Epidermal melanocyte (primary cell): ENCODE results near the gene PCOLCE2.

Experiments used
- DNase-seq: peaks from one replicate; pipeline ENCODE4 v3.0.0; 2011; ENCODE audit warnings: low spot score; ENCODE audit not compliant: insufficient read length

PCOLCE2 gene

DNA sequence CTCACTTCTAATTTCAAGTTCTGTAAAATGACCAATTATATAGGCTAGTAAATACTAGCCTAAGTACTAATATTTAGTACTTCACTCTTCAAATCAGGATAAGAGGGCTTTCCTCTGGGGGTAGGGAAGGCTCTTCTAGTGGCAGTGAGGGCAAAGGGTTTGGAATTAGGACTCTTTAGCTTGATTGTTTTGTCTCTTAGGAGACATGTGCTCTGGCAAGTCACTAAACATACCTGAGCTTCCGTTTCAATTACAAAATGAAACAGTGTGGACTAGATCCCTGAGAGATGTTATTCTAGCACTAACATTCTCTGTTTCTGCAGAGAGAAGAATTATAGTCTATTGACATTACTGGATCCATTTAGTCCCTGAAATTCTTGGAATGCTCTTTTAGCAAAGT is 71.5 kb downstream of the PCOLCE2 start:
- no peak for DNase-seq

DNA sequence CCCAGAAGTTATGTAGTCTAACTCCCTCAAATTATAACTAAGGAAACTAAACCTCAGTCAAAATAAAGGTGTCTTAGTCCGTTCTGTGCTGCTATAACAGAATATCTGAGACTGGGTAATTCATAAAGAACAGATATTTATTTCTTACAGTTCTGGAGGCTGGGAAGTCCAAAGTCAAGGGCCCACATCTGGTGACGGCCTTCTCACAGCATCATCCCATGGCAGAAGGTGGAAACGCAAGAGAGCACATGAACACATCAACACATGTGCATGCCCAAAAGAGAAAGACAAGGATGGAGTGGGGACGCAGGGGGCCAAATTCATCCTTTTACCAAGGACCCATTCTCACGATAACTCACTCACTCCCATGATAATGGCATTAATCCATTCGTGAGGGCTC is 73.1 kb downstream of the PCOLCE2 start:
- DNase-seq, result no peak

DNA sequence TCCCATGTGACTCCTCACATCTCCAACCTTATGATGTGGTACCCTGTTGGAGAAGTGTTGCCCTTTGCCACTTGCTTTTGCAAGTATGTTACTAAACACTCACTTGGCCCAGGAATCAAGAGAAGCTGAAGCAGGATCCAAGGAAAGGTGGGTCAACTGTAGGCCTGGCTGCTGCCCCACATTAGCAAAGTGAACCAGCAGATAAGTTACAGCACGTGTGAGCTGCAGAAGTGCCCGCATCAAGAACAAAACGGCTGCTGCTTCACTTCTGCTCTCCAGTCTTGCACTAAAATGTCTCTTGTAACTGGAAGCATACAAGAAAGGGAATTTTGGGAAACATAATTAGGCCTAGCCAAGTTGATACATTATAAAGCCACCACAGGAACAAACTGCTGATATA is 79.6 kb downstream of the PCOLCE2 start:
- DNase-seq, result no peak

DNA sequence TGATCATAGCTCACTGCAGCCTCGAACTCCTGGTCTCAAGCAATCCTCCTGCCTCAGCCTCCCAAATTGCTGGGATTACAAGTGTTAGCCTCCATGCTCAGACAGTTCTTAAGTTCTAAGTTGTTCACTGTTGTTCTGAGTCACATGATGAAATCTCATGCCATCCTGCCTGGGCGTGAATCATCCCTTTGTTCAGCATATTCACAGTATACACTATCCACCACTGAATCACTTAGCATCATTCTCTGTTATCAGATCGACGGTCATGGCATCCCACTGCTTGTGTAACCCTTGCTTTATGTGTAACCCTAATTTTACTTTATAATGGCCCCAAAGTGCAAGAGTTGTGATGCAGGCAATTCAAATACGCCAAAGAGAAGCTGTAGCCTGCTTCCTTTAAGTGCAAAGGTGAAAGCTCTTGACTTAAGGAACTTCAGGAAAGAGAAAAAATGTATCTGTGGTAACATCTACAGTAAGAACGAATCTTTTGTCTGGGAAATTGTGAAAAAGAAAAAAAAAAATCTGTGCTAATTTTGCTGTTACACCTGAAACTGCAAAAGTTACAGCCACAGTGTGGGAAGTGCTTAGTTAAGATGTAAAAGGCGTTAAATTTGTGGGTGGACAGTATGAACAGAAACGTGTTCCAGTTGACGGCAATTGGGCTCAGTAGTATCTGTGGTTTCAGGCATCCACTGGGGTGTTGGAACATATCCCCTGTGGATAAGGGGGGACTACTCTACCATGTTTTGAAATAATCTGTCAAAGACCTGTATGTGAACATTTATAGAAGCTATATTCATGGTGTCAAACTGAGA is 80.6 kb downstream of the PCOLCE2 start:
- DNase-seq, result no peak

DNA sequence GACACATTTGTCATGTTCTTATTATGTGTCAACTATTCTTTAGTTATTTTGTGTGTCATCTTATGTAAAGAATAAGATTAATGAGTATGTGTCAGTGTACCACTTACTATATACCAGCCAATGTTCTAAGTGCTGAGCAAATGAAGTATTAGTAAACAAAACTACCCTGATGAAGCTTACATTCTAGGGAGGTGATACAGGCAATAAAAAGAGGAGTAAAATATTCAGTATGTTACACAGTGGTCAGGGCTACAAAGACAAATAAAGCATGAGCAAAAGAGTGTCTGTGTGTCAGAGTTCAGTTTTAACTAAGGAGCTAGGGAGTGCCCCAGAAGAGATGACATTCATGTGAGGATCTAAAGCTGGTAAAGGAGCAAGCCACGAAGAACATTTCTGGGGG is 86.0 kb downstream of the PCOLCE2 start:
- DNase-seq, result no peak

DNA sequence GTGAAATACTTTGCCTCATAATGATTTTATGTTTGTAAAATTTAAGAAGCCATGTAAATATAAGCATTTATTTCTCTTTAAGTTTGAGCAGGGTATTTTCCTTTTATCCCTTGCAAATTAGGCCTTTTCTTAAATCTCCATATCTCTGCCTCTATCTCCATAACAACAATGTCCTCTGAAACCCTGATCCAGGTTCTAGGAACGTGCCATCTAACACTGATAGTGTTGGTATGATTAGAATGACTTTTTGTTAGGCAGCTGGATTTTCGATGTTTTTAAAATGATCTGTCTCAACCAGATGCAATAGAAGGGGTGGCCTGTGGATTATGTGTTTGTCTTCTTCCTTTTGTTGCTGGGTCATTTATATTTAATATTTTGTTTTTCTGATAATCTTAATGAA is 87.1 kb downstream of the PCOLCE2 start:
- no peak for DNase-seq

DNA sequence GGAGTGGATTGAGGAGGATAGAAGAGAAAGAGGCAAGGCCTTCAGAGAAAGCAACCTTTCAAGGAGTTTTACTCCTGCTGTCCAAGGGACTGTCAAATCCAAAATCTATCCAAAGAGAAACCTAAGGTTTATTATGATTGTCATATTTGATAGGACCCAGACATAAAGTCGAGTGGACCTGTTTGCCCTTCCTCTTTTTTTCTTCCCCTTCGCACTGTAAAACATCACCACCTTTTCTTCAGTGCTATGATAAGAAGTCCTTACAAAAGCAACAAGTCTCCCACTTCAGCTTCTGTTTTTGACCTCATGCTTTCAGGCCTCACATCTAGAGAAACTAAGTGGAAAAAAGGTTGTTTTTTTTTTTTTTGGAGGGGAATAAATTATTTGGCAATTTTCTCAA is 92.1 kb downstream of the PCOLCE2 start:
- DNase-seq, result no peak

DNA sequence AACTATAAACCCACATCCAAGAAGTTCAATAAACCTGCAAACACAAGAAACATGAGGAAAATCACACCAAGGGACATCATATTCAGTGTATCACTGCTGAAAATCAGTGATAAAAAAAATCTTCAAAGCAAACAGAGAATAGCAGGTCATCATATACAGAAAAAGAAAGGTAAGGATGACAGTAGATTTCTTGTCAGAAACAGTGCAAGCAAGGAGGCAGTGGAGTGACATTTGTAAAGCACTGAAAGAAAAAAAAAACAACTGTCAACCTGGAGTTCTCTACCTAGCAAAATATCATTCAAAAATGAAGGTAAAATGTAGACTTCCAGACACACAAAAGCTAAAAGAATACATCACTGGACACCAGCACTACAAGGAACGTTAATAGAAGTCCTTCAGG is 93.6 kb downstream of the PCOLCE2 start:
- DNase-seq, result no peak

DNA sequence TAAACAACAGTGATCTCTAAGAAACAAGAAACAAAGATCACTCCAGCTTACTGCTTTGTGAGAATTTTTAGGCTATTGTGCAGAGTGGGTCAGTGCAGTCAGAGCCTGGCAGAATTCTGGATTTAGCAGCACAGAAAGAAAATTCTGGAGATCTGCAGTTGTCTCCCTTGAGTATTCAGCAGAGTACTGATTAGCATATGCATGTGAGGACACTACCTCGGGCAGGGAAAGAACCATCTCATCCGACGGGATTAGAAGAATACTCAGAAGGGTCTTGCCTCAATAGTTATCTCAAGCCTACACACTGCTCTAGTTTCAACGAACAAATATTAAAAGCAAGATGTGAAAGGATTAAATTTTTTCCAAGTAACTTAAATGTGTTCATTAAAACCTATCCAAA is 94.4 kb downstream of the PCOLCE2 start:
- no peak for DNase-seq

DNA sequence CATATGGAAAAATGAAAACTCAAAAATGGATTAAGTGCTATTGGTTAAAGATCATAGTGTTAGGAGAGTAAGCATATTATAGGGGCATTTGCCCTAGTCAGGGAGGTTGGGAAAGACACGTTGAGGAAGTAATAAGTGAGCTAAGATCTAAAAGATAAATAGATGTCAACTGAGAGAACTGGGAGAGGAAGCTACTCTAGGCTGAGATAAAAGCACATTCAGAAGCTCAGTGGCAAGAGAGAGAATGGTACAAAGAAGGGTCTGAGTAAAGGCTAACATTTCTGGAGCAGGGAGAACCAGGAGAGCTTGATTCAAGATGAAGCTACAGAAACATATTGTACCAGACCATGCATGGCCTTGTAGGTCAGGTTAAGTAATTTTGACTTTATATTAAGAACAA is 101.2 kb downstream of the PCOLCE2 start:
- DNase-seq, result no peak

DNA sequence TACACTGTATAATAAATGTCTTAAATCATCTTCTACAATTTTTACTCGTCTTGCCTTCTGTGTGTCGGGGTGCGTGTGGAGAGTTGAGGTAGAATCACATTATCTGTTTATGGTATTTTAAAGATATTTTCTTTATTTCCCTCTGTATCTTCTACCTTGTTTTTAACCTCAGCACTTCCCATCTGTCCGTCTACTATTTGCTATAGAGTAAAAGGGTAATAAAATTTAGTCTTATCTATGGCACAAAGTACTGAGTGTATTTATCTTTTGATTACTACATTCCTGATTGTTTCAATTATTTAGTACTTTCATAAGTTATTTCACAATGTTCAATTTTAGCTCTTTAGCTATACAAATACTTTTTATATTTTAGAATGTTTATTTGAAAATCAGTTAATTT is 102.9 kb downstream of the PCOLCE2 start:
- no peak for DNase-seq

DNA sequence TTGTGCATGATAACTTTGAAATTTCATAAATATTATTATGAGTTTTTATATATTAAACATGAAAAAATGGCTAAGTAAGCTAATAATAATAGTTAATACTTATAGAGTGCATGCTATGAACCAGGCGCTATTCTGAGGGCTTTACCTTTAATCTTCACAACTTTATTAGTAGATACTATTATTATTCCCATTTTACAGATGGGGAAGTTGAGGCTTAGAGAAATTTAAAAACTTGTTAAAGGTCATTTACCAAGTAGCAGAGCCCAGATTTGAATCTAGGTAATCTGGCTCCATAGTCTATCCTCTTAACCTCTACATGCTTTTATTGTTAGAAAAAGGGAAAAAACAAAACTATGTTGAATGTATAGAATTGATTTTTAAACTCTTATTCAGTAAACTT is 104.7 kb downstream of the PCOLCE2 start:
- no peak for DNase-seq

DNA sequence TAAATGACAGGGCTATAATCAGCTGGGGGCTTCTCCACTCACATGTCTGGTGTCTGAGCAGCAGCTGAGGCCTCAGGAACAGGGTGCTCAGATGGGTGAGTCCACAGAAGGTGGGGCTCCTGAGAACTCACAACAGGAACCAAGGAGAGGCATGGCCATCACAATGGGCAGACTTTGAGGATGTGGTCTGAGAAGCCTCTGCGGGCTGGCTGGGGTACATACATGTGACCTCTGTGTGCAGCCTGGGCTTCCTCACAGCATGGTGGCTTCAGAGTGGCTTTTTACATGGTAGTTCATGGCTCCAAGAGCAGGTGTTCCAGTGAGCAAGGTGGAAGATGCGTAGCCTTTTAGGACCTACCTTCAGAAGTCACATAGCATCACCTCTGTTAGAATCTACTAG is 106.3 kb downstream of the PCOLCE2 start:
- no peak for DNase-seq

DNA sequence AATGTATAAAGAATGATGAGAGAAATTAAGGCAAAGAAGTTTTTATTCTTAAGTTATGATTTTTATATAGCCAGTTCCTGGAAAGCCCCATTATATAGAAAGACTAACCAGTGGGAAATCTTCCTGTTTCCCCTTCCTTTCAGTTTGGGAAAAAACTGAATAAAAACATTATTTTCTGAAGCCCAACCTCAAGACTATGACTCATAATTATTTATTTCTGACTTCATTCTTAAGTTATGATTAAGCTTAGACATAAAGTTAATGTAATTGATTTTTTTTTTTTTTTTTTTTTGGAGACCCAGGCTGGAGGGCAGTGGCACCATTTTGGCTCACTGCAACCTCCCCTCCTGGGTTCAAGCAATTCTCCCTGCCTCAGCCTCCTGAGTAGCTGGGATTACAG is 109.3 kb downstream of the PCOLCE2 start:
- DNase-seq, result no peak

DNA sequence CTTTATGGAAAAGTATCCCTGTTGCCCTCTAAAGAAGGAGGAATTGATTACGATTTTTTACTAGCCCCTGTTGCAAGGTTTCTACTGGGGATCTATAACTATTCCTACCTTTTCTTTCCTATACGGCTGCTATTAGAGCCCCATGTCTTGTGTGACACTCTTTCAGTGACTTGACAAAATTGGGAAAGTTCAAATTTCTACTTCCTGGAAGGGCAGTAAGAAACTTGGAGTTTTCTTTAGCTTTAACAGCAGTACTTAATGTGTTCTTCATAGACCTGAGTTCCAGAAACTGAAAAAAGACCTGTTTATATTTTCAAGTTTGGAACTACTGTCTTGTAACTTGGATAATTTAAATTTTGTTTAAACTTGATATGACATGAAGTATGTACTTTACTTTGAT is 110.3 kb downstream of the PCOLCE2 start:
- no peak for DNase-seq

DNA sequence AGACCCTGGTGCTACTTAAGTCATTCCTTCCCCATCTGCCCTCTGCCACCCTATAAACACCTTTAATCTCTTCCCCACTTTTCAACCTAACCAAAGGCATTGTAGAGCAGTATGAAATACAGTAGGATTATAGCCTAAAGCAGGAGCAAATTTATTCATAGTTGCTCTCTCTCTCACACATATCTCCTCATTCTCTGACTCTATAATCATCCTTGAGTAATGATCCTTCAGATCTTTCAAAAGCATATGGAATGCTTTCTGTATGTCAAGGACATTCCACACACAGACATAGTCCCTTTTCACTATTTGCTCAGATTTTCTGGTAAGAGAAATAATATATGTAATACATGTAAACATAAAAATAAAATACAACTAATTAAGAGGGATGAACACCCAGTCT is 111.0 kb downstream of the PCOLCE2 start:
- DNase-seq, result no peak

DNA sequence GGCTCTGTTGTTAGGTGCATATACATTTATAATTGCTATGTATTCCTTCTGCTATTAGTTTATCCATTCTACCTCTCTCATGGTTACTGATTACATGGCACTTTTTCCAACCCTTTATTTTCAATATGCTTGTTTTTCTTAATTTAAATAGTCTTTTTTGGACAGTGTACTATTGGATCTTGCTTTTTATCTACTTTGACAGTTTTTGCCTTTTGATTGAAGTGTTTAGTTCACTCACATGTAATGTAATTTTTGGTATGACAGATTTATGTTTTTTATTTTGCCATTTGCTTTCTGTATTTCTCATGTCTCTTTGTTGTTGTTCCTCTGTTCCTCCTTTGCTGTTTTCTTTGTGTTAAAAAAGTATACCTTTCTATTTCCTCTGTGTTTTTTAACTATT is 120.5 kb downstream of the PCOLCE2 start:
- no peak for DNase-seq
